NCI-H82 (cell line): ENCODE results near the gene KCNAB3.

Source experiments
- DNase-seq: peaks from one replicate; lab custom pipeline; 2025; lab: John Stamatoyannopoulos, UW

The KCNAB3 gene

GRCh38 chr17:7903154-7904103 lies 26.2 kb downstream of the KCNAB3 start:
- no peak for DNase-seq

- DNase-seq: no peak
Observed at GRCh38 chr17:7897773-7898172, 31.9 kb downstream of the KCNAB3 start.

GRCh38 chr17:7897090-7897489 lies 32.6 kb downstream of the KCNAB3 start:
- no peak for DNase-seq

- no peak for DNase-seq
Observed at GRCh38 chr17:7894866-7895265, 34.8 kb downstream of the KCNAB3 start.

- DNase-seq: no peak
Observed at GRCh38 chr17:7894226-7894625, 35.4 kb downstream of the KCNAB3 start.

- no peak for DNase-seq
Observed at GRCh38 chr17:7893187-7893880, 36.3 kb downstream of the KCNAB3 start.

GRCh38 chr17:7889166-7889955 lies 40.3 kb downstream of the KCNAB3 start:
- peak; percentile 96 for DNase-seq

GRCh38 chr17:7888184-7888920 lies 41.3 kb downstream of the KCNAB3 start, which contains the start of gene CHD3:
TSS of gene CHD3 (plus strand) at chr17:7888789. CDS start at chr17:7889001, 212 bp downstream.
- peak; percentile 53 for DNase-seq

GRCh38 chr17:7887482-7888183 lies 42.0 kb downstream of the KCNAB3 start:
- peak; percentile 98 for DNase-seq

- DNase-seq: no peak
Observed at GRCh38 chr17:7887038-7887481, 42.6 kb downstream of the KCNAB3 start.

- DNase-seq: peak; percentile 69
Observed at GRCh38 chr17:7886227-7887037, 43.2 kb downstream of the KCNAB3 start.

- DNase-seq: peak; percentile 77
Observed at GRCh38 chr17:7885367-7886226, 44.1 kb downstream of the KCNAB3 start.

- peak; percentile 48 for DNase-seq
Observed at GRCh38 chr17:7884581-7885366, 44.9 kb downstream of the KCNAB3 start.

GRCh38 chr17:7883781-7884386 lies 45.8 kb downstream of the KCNAB3 start:
- peak; percentile 31 for DNase-seq

GRCh38 chr17:7882629-7883028 lies 47.0 kb downstream of the KCNAB3 start:
- DNase-seq: peak; percentile 42

- peak; percentile 59 for DNase-seq
Observed at GRCh38 chr17:7882068-7882467, 47.6 kb downstream of the KCNAB3 start.

- DNase-seq: peak; percentile 89
Observed at GRCh38 chr17:7881276-7882054, 48.2 kb downstream of the KCNAB3 start.
